Liver (tissue), 9 donors: ENCODE measurements around the gene GOPC. TPM values are rescaled to one million over a fixed set of nuclear protein-coding genes. Genes with fewer than 3 reads are reported as not detected.

ENCODE experiments used
- DNase-seq: peaks from one replicate; pipeline ENCODE4 v3.0.0-alpha.2; 2017; ENCODE audit warnings: low spot score
- H3K27ac ChIP-seq, 2 donors: one replicate each; pipeline ENCODE4 v1.7.0; 2013; ENCODE audit warnings: inconsistent platforms in 2 of 2, low read length in 2 of 2, control low read depth in 1 of 2, low read depth in 1 of 2, mild to moderate bottlenecking in 1 of 2
- H3K27me3 ChIP-seq, 4 donors: one replicate each; pipeline versions ENCODE4 v1.6.1 to v1.7.0; 2013; ENCODE audit warnings: low read length in 3 of 4, inconsistent platforms in 1 of 4, mild to moderate bottlenecking in 1 of 4, moderate library complexity in 1 of 4; ENCODE audit not compliant: control insufficient read depth in 4 of 4, insufficient read depth in 4 of 4
- H3K36me3 ChIP-seq, 4 donors: one replicate each; pipeline versions ENCODE4 v1.6.1 to v1.7.0; 2013; ENCODE audit warnings: low read length in 3 of 4, mild to moderate bottlenecking in 3 of 4, low read depth in 1 of 4, moderate library complexity in 1 of 4; ENCODE audit not compliant: control insufficient read depth in 4 of 4, insufficient read depth in 3 of 4
- H3K4me1 ChIP-seq, 4 donors: one replicate each; pipeline versions ENCODE4 v1.6.1 to v1.7.0; 2013; ENCODE audit warnings: low read length in 3 of 4, mild to moderate bottlenecking in 3 of 4, moderate library complexity in 1 of 4; ENCODE audit not compliant: control insufficient read depth in 4 of 4, insufficient read depth in 4 of 4
- H3K4me3 ChIP-seq, 3 donors: one replicate each; pipeline versions ENCODE4 v1.6.1 to v1.7.0; 2013; ENCODE audit warnings: low read length in 3 of 3, control low read depth in 1 of 3, low read depth in 1 of 3, mild to moderate bottlenecking in 1 of 3
- H3K9ac ChIP-seq, 2 donors: one replicate each; pipeline ENCODE4 v1.7.0; 2013; ENCODE audit warnings: low read length in 2 of 2, mild to moderate bottlenecking in 2 of 2, moderate library complexity in 2 of 2, control low read depth in 1 of 2, low read depth in 1 of 2
- H3K9me3 ChIP-seq, 4 donors: one replicate each; pipeline versions ENCODE4 v1.6.1 to v1.7.0; 2013; ENCODE audit warnings: low read length in 3 of 4; ENCODE audit not compliant: control insufficient read depth in 4 of 4
- EGR1 ChIP-seq, 2 donors: IDR thresholded peaks; 2 replicates each; pipeline ENCODE4 v1.6.1; 2016 to 2018; ENCODE audit warnings: antibody characterized with exemption in 2 of 2, low read depth in 2 of 2
- FOXA1 ChIP-seq: IDR thresholded peaks from 2 replicates; pipeline ENCODE4 v1.6.1; 2016; ENCODE audit warnings: antibody characterized with exemption
- FOXA2 ChIP-seq: IDR thresholded peaks from 2 replicates; pipeline ENCODE4 v1.6.1; 2016; ENCODE audit warnings: antibody characterized with exemption
- GABPA ChIP-seq, 2 donors: IDR thresholded peaks in 1 of 2; conservative IDR thresholded peaks in 1 of 2; 2 replicates each; pipeline ENCODE4 v1.6.1; 2016; ENCODE audit warnings: antibody characterized with exemption in 2 of 2, mild to moderate bottlenecking in 1 of 2, moderate library complexity in 1 of 2
- HNF4A ChIP-seq, 2 donors: conservative IDR thresholded peaks; 2 replicates each; pipeline ENCODE4 v1.6.1; 2016; ENCODE audit warnings: antibody characterized with exemption in 2 of 2, mild to moderate bottlenecking in 2 of 2
- HNF4G ChIP-seq: IDR thresholded peaks from 2 replicates; pipeline ENCODE4 v1.6.1; 2016; ENCODE audit warnings: antibody characterized with exemption
- JUND ChIP-seq, 2 donors: IDR thresholded peaks; 2 replicates each; pipeline ENCODE4 v1.6.1; 2016; ENCODE audit warnings: antibody characterized with exemption in 2 of 2
- NR2F2 ChIP-seq: IDR thresholded peaks from 2 replicates; pipeline ENCODE4 v1.6.1; 2016; ENCODE audit warnings: antibody characterized with exemption
- RAD21 ChIP-seq, 2 donors: IDR thresholded peaks; 2 replicates each; pipeline ENCODE4 v1.6.1; 2016; ENCODE audit warnings: antibody characterized with exemption in 2 of 2, mild to moderate bottlenecking in 2 of 2
- REST ChIP-seq: IDR thresholded peaks from 2 replicates; pipeline ENCODE4 v1.6.1; 2016; ENCODE audit warnings: antibody characterized with exemption, mild to moderate bottlenecking
- RXRA ChIP-seq, 2 donors: IDR thresholded peaks; 2 replicates each; pipeline ENCODE4 v1.6.1; 2017 to 2018; ENCODE audit warnings: antibody characterized with exemption in 2 of 2, mild to moderate bottlenecking in 1 of 2
- SP1 ChIP-seq: IDR thresholded peaks from 2 replicates; pipeline ENCODE4 v1.6.1; 2018; ENCODE audit warnings: antibody characterized with exemption, mild to moderate bottlenecking
- TAF1 ChIP-seq: conservative IDR thresholded peaks from 2 replicates; pipeline ENCODE4 v1.6.1; 2016; ENCODE audit warnings: antibody characterized with exemption, mild to moderate bottlenecking
- YY1 ChIP-seq: IDR thresholded peaks from 2 replicates; pipeline ENCODE4 v1.6.1; 2016; ENCODE audit warnings: antibody characterized with exemption, mild to moderate bottlenecking
- WGBS: extraction: QIAGEN DNeasy Blood & Tissue Kit; methylation state at CpG from one replicate; pipeline ENCODE4 v1.1.7; 2013; 5-methylcytosine and 5-hydroxymethylcytosine counted together
- polyA plus RNA-seq, 2 donors: library from polyadenylated mRNA; stranded (reverse) in 1 of 2; unstranded in 1 of 2; fragments of 200-250 nt in 1 of 2; fragments of >200 nt in 1 of 2; fragmentation: Nextera tagmentation in 1 of 2; extraction: Ambion mirVana in 1 of 2; gene quantifications; one replicate each; pipeline versions ENCODE4 v1.2.1 to v1.2.3, GENCODE V29; 2013 to 2015
- total RNA-seq, 2 donors: library from RNA; depleted of rRNA; stranded (reverse); fragments of >200 nt; gene quantifications; one replicate each; pipeline ENCODE4 v1.2.3, GENCODE V29; 2014
- TF ChIP-seq, protein P1 (sequence below): IDR thresholded peaks from 2 replicates; pipeline ENCODE4 v1.6.1; 2016; ENCODE audit warnings: antibody characterized with exemption
- donor health status: healthy.
- donor health status: healthy.
- donor health status: healthy.
- donor health status: healthy.
- donor health status: healthy.

The GOPC gene
- total and polyA plus RNA-seq, 4 donors, result 7.4 to 17.8 (median 11.4) TPM

- no peak for DNase-seq
- H3K4me3 ChIP-seq, result no peak overlapping the region
- 96% methylated on average over 5 of the region's 5 CpGs for WGBS
- no peak for TF ChIP-seq RAD21 (IDR thresholded peaks at IDR 0.05)
- TF ChIP-seq TAF1, result no peak
- no peak for TF ChIP-seq FOXA2
- no peak for TF ChIP-seq YY1
- TF ChIP-seq EGR1 (IDR thresholded peaks at IDR 0.05; ENCODE audit: low read depth in 2 of 2), result no peak
- no peak for TF ChIP-seq SP1
- no peak for TF ChIP-seq HNF4A (conservative IDR thresholded peaks at IDR 0.05)
- no peak for TF ChIP-seq FOXA1
- TF ChIP-seq RXRA (IDR thresholded peaks at IDR 0.05), result no peak
- TF ChIP-seq, protein P1, sequence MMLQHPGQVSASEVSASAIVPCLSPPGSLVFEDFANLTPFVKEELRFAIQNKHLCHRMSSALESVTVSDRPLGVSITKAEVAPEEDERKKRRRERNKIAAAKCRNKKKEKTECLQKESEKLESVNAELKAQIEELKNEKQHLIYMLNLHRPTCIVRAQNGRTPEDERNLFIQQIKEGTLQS, result no peak
- H3K36me3 ChIP-seq, result peaks cover 2 to 27% (median 22%) of the 10 kb centered on the region in 4 donors
- H3K9me3 ChIP-seq, result no peaks in the 10 kb centered on the region
- no peaks in the 10 kb centered on the region for H3K4me1 ChIP-seq
- H3K27me3 ChIP-seq, result no peaks in the 10 kb centered on the region
- no peak overlapping the region for H3K27ac ChIP-seq
- no peak overlapping the region for H3K9ac ChIP-seq
These were observed 29.2 kb downstream of the GOPC start for GRCh38 chr6:117573006-117573680.

GRCh38 chr6:117568831-117569410, 33.4 kb downstream of the GOPC start:
- Histone ChIP-seq H3K27ac (no peak overlapping the region), H3K4me1 (no peaks in the 10 kb centered on the region), H3K4me3 (no peak overlapping the region), H3K36me3 (peaks cover 5 to 38% (median 29%) of the 10 kb centered on the region in 4 donors), H3K27me3 (no peaks in the 10 kb centered on the region), H3K9ac (no peak overlapping the region), H3K9me3 (no peaks in the 10 kb centered on the region)
- 65% methylated on average over 1 of the region's 1 CpG for WGBS
- DNase-seq, result no peak
- TF ChIP-seq REST (no peak), JUND (IDR thresholded peaks at IDR 0.05) (no peak), NR2F2 (no peak), FOXA2 (no peak), FOXA1 (no peak), TAF1 (no peak), YY1 (no peak), HNF4A (conservative IDR thresholded peaks at IDR 0.05) (no peak), GABPA (IDR thresholded peaks at IDR 0.05 in 1 of 2, conservative IDR thresholded peaks at IDR 0.05 in 1 of 2) (no peak), HNF4G (no peak), SP1 (no peak), RAD21 (IDR thresholded peaks at IDR 0.05) (no peak)
- TF ChIP-seq, protein P1, result no peak
